AG04450 (cell line): ENCODE measurements around the gene TAAR8. TPM values are rescaled to one million over a fixed set of nuclear protein-coding genes. Genes with fewer than 3 reads are reported as not detected.
"Not testable (repeated sequence)": the region's sequence is repeated elsewhere in the genome, so short reads cannot be mapped to it uniquely, and the experiment has no call there.

Experiments
- CTCF ChIA-PET: fragments of 300-600, 350-600 bp; formaldehyde crosslinking; extraction: SDS; loops from one replicate; lab custom pipeline; 2022; ENCODE audit warnings: antibody characterized with exemption, inconsistent platforms; lab: Charles Lee
- POLR2A ChIA-PET: fragments of 350-600 bp; formaldehyde crosslinking; extraction: SDS; loops from one replicate; lab custom pipeline; 2021; ENCODE audit warnings: antibody characterized with exemption, inconsistent platforms; lab: Yijun Ruan, JAX
- DNase-seq: peaks from one replicate; pipeline ENCODE4 v3.0.0-alpha.2; 2011; ENCODE audit warnings: low read depth, low spot score
- H3K27ac ChIP-seq: one replicate; pipeline ENCODE4 v1.5.1; 2012; ENCODE audit warnings: low read depth, low read length, control low read depth
- H3K27me3 ChIP-seq: one replicate; pipeline ENCODE4 v1.6.0; 2012; ENCODE audit warnings: low read length; ENCODE audit not compliant: control insufficient read depth, insufficient read depth
- H3K4me3 ChIP-seq: 2 replicates; pipeline ENCODE4 v1.5.1; 2011; ENCODE audit warnings: mild to moderate bottlenecking, low read depth, low read length, control low read depth
- H3K9me3 ChIP-seq: 2 replicates; pipeline ENCODE4 v1.5.1; 2012; ENCODE audit warnings: low read length; ENCODE audit not compliant: control insufficient read depth, insufficient read depth
- polyA plus RNA-seq: library from polyadenylated mRNA; depleted of rRNA; stranded (reverse); fragments of >200 nt; gene quantifications from 2 replicates; pipeline ENCODE4 v1.2.3, GENCODE V29; 2011
- TF ChIP-seq, protein P1 (sequence below): IDR thresholded peaks from 2 replicates; pipeline ENCODE4 v1.5.1; 2011; ENCODE audit warnings: low read depth, low read length, control low read depth, inconsistent platforms

TAAR8 gene
- polyA plus RNA-seq, 1 experiment = not detected

GRCh38 chr6:132526461-132526860 is 26.0 kb upstream of the TAAR8 start:
- Histone ChIP-seq H3K4me3 (no peak overlapping the region), H3K9me3 (no peaks in the 10 kb centered on the region), H3K27me3 (peaks cover 7% of the 10 kb centered on the region), H3K27ac (no peak overlapping the region)
- TF ChIP-seq, protein P1, sequence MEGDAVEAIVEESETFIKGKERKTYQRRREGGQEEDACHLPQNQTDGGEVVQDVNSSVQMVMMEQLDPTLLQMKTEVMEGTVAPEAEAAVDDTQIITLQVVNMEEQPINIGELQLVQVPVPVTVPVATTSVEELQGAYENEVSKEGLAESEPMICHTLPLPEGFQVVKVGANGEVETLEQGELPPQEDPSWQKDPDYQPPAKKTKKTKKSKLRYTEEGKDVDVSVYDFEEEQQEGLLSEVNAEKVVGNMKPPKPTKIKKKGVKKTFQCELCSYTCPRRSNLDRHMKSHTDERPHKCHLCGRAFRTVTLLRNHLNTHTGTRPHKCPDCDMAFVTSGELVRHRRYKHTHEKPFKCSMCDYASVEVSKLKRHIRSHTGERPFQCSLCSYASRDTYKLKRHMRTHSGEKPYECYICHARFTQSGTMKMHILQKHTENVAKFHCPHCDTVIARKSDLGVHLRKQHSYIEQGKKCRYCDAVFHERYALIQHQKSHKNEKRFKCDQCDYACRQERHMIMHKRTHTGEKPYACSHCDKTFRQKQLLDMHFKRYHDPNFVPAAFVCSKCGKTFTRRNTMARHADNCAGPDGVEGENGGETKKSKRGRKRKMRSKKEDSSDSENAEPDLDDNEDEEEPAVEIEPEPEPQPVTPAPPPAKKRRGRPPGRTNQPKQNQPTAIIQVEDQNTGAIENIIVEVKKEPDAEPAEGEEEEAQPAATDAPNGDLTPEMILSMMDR = no peak
- POLR2A ChIA-PET = no interaction called here
- no peak for DNase-seq
- CTCF ChIA-PET = interaction anchor here (4.3 kb wide), 1 partner anchor 247 kb away, joined by 19 read pairs; no protein-coding TSS in a partner anchor

- TF ChIP-seq, protein P1 = no peak
- H3K27me3 ChIP-seq = peaks cover 7% of the 10 kb centered on the region
- no peak overlapping the region for H3K4me3 ChIP-seq
- no peak for DNase-seq
- H3K9me3 ChIP-seq = no peaks in the 10 kb centered on the region
- no peak overlapping the region for H3K27ac ChIP-seq
- CTCF ChIA-PET = interaction anchor here (1.1 to 4.3 kb wide), 2 partner anchors 226 to 248 kb away, joined by 3 to 19 read pairs; no protein-coding TSS in a partner anchor
- POLR2A ChIA-PET = no interaction called here
These were observed 24.7 kb upstream of the TAAR8 start for GRCh38 chr6:132527791-132528190.

- Histone ChIP-seq H3K9me3 (no peaks in the 10 kb centered on the region), H3K27ac (no peak overlapping the region), H3K4me3 (no peak overlapping the region), H3K27me3 (peaks cover 7% of the 10 kb centered on the region)
- CTCF ChIA-PET = interaction anchor here (0.5 to 4.3 kb wide), 29 partner anchors 8 to 1002 kb away, joined by 3 to 25 read pairs (median 4); partner anchors contain the start of genes SLC18B1, STX7 and TAAR8
- POLR2A ChIA-PET = no interaction called here
- TF ChIP-seq, protein P1 = peak; percentile 76
- DNase-seq = peak; percentile 29
These were observed 22.0 kb upstream of the TAAR8 start for GRCh38 chr6:132530293-132530974.

- H3K9me3 ChIP-seq, CTCF ChIA-PET, H3K27ac ChIP-seq, DNase-seq, POLR2A ChIA-PET, H3K4me3 ChIP-seq: not testable (repeated sequence)
- H3K27me3 ChIP-seq = peaks cover 13% of the 10 kb centered on the region
These were observed 17.9 kb upstream of the TAAR8 start for GRCh38 chr6:132534546-132534945.

- ChIA-PET POLR2A (no interaction called here), CTCF (interaction anchor here (0.5 kb wide), 1 partner anchor 284 kb away, joined by 3 read pairs; no protein-coding TSS in a partner anchor)
- DNase-seq = no peak
- Histone ChIP-seq H3K27ac (no peak overlapping the region), H3K9me3 (no peaks in the 10 kb centered on the region), H3K27me3 (peaks cover 24% of the 10 kb centered on the region), H3K4me3 (no peak overlapping the region)
- TF ChIP-seq, protein P1 = no peak
These were observed 15.3 kb upstream of the TAAR8 start for GRCh38 chr6:132537145-132537544.
